ENCODE data around the gene ACIN1. TPM values are rescaled to one million over a fixed set of nuclear protein-coding genes. Genes with fewer than 3 reads are reported as not detected.
A peak's percentile ranks its signal among the peaks of the same experiment; 100 is the strongest.

The ACIN1 gene
- total and polyA plus RNA-seq, 10 of the 15 experiments (the other 5 are each of a cell fraction or from before 2014, with no cell fraction given), result 4.3 to 148 (median 93.4) TPM

DNA sequence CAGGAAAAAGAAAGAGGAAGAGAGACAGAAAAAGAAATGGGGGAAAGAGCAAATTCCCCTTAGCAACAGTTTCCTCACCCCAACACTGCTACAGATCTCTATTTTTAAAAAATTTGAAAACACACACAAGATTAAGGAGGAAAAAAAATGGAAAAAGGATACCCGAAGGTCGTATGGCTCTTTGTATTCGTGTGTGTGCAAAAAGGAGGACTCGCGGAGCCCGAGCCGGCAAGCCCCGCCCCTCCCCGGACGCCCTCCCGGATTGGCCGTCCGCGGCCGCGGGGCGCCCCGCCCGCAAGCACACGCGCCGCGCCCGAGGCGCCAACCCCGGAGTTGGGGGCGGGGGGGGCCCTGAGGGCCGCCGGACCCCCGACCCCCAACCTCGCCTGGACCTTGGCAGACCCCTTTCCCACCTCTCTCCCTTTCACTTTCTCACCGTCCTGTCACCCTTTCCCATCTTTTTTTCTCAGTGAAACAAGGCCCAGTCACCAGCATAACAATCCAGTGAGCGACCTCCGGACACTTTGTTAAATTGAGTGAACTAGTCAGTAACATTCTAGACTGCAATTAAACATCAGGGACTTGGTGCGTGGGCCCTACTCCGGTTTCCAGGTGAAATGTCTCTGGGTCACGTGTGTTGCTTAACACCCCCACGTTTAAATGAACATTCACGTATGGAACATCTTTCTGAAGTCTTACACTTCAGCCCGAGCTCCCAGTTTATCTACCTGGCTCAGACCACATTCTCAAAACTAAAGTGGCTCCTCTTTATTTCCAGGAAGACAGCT is 84.8 kb downstream of the ACIN1 start, which contains the start of gene C14orf93:
Gene C14orf93 (minus strand): TSS at position 205 of the 788 bp plus-strand sequence. CDS start 11,120 bp downstream, outside the sequence.
- DNase-seq (ENCODE audit: low read depth, low spot score), result no peak
- POLR2A ChIA-PET, result interaction anchor here (0.7 to 1.1 kb wide), 2 partner anchors 10 to 270 kb away, joined by 3 to 7 read pairs; no protein-coding TSS in a partner anchor
- BruUV-seq (replicated peaks), result no TSS peak
- Histone ChIP-seq H3K79me2 (ENCODE audit: control insufficient read depth, insufficient read depth, low read length) (peaks cover 9% of the 10 kb centered on the region), H3K4me1 (ENCODE audit: control insufficient read depth, insufficient read depth, low read length) (peaks cover 21% of the 10 kb centered on the region), H4K20me1 (ENCODE audit: control insufficient read depth, insufficient read depth) (no peaks in the 10 kb centered on the region), H2AFZ (ENCODE audit: control insufficient read depth, low read depth, low read length) (peak within 1 kb of the TSS; percentile 85), H3K4me2 (ENCODE audit: control insufficient read depth, insufficient read depth) (peak within 1 kb of the TSS; percentile 98), H3K36me3 (ENCODE audit: control insufficient read depth in 2 of 2, insufficient read depth in 2 of 2, low read length in 1 of 2) (no peaks in the 10 kb centered on the region), H3K9me3 (replicated peaks; ENCODE audit: control insufficient read depth, insufficient read depth, low read length) (no peaks in the 10 kb centered on the region), H3K27ac (ENCODE audit: control insufficient read depth, insufficient read depth) (peak within 1 kb of the TSS; percentile 82), H3K4me3 (peak within 1 kb of the TSS; percentile 76), H3K27me3 (replicated peaks in 1 of 2; ENCODE audit: control insufficient read depth in 2 of 2, insufficient read depth in 2 of 2, low read length in 1 of 2) (no peaks in the 10 kb centered on the region), H3K9ac (ENCODE audit: control insufficient read depth, insufficient read depth, low read length) (peak within 1 kb of the TSS; percentile 84)
- CTCF ChIA-PET, result interaction anchor here (0.9 to 1.7 kb wide), 4 partner anchors 19 to 61 kb away, joined by 3 to 5 read pairs (median 3); no protein-coding TSS in a partner anchor
- ATAC-seq, result peak; percentile 62
- WGBS (ENCODE audit: insufficient coverage, insufficient replicate concordance, low lambda C conversion rate, missing lambda C conversion rate), result 2% methylated on average over 18 of the region's 40 CpGs
- in situ Hi-C loops (cut with MboI), result no loop called here
- peak; percentile 35 for FAIRE-seq
- intact Hi-C loops (cut with micrococcal nuclease; ENCODE audit: unreplicated experiment), result no loop called here
- RAD21 ChIA-PET (ENCODE audit: unreplicated experiment), result interaction anchor here (0.6 to 1.4 kb wide), 4 partner anchors 10 to 24 kb away, joined by 3 to 5 read pairs (median 4); no protein-coding TSS in a partner anchor
- SMC1A ChIA-PET (ENCODE audit: uncharacterized antibody, unreplicated experiment), result interaction anchor here (0.6 to 1.9 kb wide), 6 partner anchors 10 to 37 kb away, joined by 3 to 5 read pairs (median 4); no protein-coding TSS in a partner anchor
- TF ChIP-seq CHD4 (IDR thresholded peaks at IDR 0.05) (no peak), HDGF (IDR thresholded peaks at IDR 0.05) (no peak), CBX5 (IDR thresholded peaks at IDR 0.05; ENCODE audit: low read depth) (no peak), GABPA (IDR thresholded peaks at IDR 0.05; ENCODE audit: low read depth) (no peak), SIN3A (IDR thresholded peaks at IDR 0.05; ENCODE audit: low read depth, low read length) (0 out of 2 replicates have a peak, but pooled peaks have one; percentile 21), CHD1 (IDR thresholded peaks at IDR 0.05; ENCODE audit: low read depth, low read length) (peak; percentile 56; the same call in 1 of the 2 replicates), FOXM1 (IDR thresholded peaks at IDR 0.05; ENCODE audit: low read depth, low read length) (no peak), KLF5 (IDR thresholded peaks at IDR 0.05; ENCODE audit: partially characterized antibody) (no peak), NFXL1 (IDR thresholded peaks at IDR 0.05; ENCODE audit: borderline replicate concordance) (no peak)
- TF ChIP-seq, protein P1, sequence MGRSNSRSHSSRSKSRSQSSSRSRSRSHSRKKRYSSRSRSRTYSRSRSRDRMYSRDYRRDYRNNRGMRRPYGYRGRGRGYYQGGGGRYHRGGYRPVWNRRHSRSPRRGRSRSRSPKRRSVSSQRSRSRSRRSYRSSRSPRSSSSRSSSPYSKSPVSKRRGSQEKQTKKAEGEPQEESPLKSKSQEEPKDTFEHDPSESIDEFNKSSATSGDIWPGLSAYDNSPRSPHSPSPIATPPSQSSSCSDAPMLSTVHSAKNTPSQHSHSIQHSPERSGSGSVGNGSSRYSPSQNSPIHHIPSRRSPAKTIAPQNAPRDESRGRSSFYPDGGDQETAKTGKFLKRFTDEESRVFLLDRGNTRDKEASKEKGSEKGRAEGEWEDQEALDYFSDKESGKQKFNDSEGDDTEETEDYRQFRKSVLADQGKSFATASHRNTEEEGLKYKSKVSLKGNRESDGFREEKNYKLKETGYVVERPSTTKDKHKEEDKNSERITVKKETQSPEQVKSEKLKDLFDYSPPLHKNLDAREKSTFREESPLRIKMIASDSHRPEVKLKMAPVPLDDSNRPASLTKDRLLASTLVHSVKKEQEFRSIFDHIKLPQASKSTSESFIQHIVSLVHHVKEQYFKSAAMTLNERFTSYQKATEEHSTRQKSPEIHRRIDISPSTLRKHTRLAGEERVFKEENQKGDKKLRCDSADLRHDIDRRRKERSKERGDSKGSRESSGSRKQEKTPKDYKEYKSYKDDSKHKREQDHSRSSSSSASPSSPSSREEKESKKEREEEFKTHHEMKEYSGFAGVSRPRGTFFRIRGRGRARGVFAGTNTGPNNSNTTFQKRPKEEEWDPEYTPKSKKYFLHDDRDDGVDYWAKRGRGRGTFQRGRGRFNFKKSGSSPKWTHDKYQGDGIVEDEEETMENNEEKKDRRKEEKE (IDR thresholded peaks at IDR 0.05), result no peak
- TF ChIP-seq, protein P2, sequence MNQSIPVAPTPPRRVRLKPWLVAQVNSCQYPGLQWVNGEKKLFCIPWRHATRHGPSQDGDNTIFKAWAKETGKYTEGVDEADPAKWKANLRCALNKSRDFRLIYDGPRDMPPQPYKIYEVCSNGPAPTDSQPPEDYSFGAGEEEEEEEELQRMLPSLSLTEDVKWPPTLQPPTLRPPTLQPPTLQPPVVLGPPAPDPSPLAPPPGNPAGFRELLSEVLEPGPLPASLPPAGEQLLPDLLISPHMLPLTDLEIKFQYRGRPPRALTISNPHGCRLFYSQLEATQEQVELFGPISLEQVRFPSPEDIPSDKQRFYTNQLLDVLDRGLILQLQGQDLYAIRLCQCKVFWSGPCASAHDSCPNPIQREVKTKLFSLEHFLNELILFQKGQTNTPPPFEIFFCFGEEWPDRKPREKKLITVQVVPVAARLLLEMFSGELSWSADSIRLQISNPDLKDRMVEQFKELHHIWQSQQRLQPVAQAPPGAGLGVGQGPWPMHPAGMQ (IDR thresholded peaks at IDR 0.05; ENCODE audit: borderline replicate concordance), result no peak
- TF ChIP-seq, protein P3, sequence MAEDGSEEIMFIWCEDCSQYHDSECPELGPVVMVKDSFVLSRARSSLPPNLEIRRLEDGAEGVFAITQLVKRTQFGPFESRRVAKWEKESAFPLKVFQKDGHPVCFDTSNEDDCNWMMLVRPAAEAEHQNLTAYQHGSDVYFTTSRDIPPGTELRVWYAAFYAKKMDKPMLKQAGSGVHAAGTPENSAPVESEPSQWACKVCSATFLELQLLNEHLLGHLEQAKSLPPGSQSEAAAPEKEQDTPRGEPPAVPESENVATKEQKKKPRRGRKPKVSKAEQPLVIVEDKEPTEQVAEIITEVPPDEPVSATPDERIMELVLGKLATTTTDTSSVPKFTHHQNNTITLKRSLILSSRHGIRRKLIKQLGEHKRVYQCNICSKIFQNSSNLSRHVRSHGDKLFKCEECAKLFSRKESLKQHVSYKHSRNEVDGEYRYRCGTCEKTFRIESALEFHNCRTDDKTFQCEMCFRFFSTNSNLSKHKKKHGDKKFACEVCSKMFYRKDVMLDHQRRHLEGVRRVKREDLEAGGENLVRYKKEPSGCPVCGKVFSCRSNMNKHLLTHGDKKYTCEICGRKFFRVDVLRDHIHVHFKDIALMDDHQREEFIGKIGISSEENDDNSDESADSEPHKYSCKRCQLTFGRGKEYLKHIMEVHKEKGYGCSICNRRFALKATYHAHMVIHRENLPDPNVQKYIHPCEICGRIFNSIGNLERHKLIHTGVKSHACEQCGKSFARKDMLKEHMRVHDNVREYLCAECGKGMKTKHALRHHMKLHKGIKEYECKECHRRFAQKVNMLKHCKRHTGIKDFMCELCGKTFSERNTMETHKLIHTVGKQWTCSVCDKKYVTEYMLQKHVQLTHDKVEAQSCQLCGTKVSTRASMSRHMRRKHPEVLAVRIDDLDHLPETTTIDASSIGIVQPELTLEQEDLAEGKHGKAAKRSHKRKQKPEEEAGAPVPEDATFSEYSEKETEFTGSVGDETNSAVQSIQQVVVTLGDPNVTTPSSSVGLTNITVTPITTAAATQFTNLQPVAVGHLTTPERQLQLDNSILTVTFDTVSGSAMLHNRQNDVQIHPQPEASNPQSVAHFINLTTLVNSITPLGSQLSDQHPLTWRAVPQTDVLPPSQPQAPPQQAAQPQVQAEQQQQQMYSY (CRISPR knock-in tag; IDR thresholded peaks at IDR 0.05), result no peak

Measured in GM12878 (cell line).